IMR-90 (cell line): Measurements from ENCODE around the gene CARD14. TPM values are rescaled to one million over a fixed set of nuclear protein-coding genes. Genes with fewer than 3 reads are reported as not detected.
"Not testable (repeated sequence)": the region's sequence is repeated elsewhere in the genome, so short reads cannot be mapped to it uniquely, and the experiment has no call there.

ENCODE experiments used
- ATAC-seq: fragments of 200-7000 bp; cut with Tn5 transposase; 2 replicates; pipeline ENCODE4 v1.9.1; 2020; ENCODE audit warnings: low read depth, mild to moderate bottlenecking, moderate library complexity
- BruUV-seq: library from RNA; stranded (reverse); fragments of 400-500 nt; replicated peaks from 2 replicates; lab custom pipeline; 2021; lab: Mats Ljungman, UMichigan
- CTCF ChIA-PET: fragments of 300-600 bp; formaldehyde crosslinking; extraction: SDS; loops from one replicate; lab custom pipeline; 2021; ENCODE audit warnings: antibody characterized with exemption; lab: Yijun Ruan, JAX
- POLR2A ChIA-PET: fragments of 300-600 bp; sonication (Branson Sonifier 250); formaldehyde crosslinking; loops from one replicate; lab custom pipeline; 2022; ENCODE audit warnings: antibody characterized with exemption; ENCODE audit not compliant: unreplicated experiment; lab: Charles Lee
- DNase-seq: peaks from one replicate; pipeline ENCODE4 v3.0.0; 2013
- H2AFZ ChIP-seq: replicated peaks from 2 replicates; pipeline ENCODE3; 2013; ENCODE audit warnings: low read length, mild to moderate bottlenecking; ENCODE audit not compliant: poor library complexity
- H2AK5ac ChIP-seq: 2 replicates; pipeline ENCODE4 v1.6.1; 2013; ENCODE audit warnings: low read depth, low read length, inconsistent platforms
- H2AK9ac ChIP-seq: replicated peaks from 2 replicates; pipeline ENCODE3; 2013; ENCODE audit warnings: mild to moderate bottlenecking, low read depth, low read length, moderate library complexity; ENCODE audit not compliant: poor library complexity
- H2BK120ac ChIP-seq: 2 replicates; pipeline ENCODE4 v1.6.1; 2013; ENCODE audit warnings: low read depth, low read length, inconsistent platforms
- H2BK15ac ChIP-seq: 3 replicates; pipeline ENCODE4 v1.6.1; 2013; ENCODE audit warnings: low read depth, low read length, inconsistent platforms
- H2BK20ac ChIP-seq: 2 replicates; pipeline ENCODE4 v1.6.1; 2013; ENCODE audit warnings: low read depth, mild to moderate bottlenecking, inconsistent platforms, low read length, moderate library complexity
- H2BK5ac ChIP-seq: 2 replicates; pipeline ENCODE4 v1.6.1; 2013; ENCODE audit warnings: mild to moderate bottlenecking, low read depth, low read length, inconsistent platforms; ENCODE audit not compliant: poor library complexity, severe bottlenecking
- H3K14ac ChIP-seq: replicated peaks from 2 replicates; pipeline ENCODE4 v1.6.1; 2013; ENCODE audit warnings: low read depth, low read length, inconsistent platforms
- H3K18ac ChIP-seq: 2 replicates; pipeline ENCODE4 v1.6.1; 2013; ENCODE audit warnings: low read depth, low read length, control low read depth
- H3K23ac ChIP-seq: 2 replicates; pipeline ENCODE4 v1.6.1; 2013; ENCODE audit warnings: low read depth, low read length, inconsistent platforms
- H3K27ac ChIP-seq: 2 replicates; pipeline ENCODE4 v1.5.1; 2013; ENCODE audit warnings: mild to moderate bottlenecking, control low read depth, low read length; ENCODE audit not compliant: insufficient read depth
- H3K27me3 ChIP-seq: 2 replicates; pipeline ENCODE4 v1.6.1; 2013; ENCODE audit warnings: low read length; ENCODE audit not compliant: control insufficient read depth, insufficient read depth
- H3K36me3 ChIP-seq: 2 replicates; pipeline ENCODE4 v1.6.1; 2013; ENCODE audit warnings: low read length, mixed read lengths; ENCODE audit not compliant: control insufficient read depth, insufficient read depth
- H3K4ac ChIP-seq: 2 replicates; pipeline ENCODE4 v1.6.1; 2013; ENCODE audit warnings: low read depth, low read length, inconsistent platforms
- H3K4me1 ChIP-seq: 2 replicates; pipeline ENCODE4 v1.6.1; 2013; ENCODE audit warnings: low read length, mixed read lengths; ENCODE audit not compliant: control insufficient read depth, insufficient read depth
- H3K4me2 ChIP-seq: 2 replicates; pipeline ENCODE4 v1.6.1; 2013; ENCODE audit warnings: low read depth, mild to moderate bottlenecking, control low read depth, low read length, moderate library complexity
- H3K4me3 ChIP-seq: 2 replicates; pipeline ENCODE4 v1.5.1; 2013; ENCODE audit warnings: low read depth, mild to moderate bottlenecking, control low read depth, low read length, moderate library complexity; ENCODE audit not compliant: insufficient read depth
- H3K56ac ChIP-seq: 2 replicates; pipeline ENCODE4 v1.6.1; 2013; ENCODE audit warnings: low read length, inconsistent platforms; ENCODE audit not compliant: insufficient read depth; ENCODE audit errors: extremely low read depth
- H3K79me1 ChIP-seq, 2 experiments: 2 replicates each; pipeline ENCODE4 v1.6.1; 2013; ENCODE audit warnings: low read length in 2 of 2, inconsistent platforms in 1 of 2, low read depth in 1 of 2
- H3K9ac ChIP-seq: 2 replicates; pipeline ENCODE4 v1.6.1; 2013; ENCODE audit warnings: low read depth, low read length, control low read depth
- H3K9me1 ChIP-seq: 2 replicates; pipeline ENCODE4 v1.6.1; 2013; ENCODE audit warnings: low read length, inconsistent platforms; ENCODE audit not compliant: insufficient read depth
- H3K9me3 ChIP-seq: 2 replicates; pipeline ENCODE4 v1.6.1; 2013; ENCODE audit warnings: low read length; ENCODE audit not compliant: control insufficient read depth, insufficient read depth
- H4K20me1 ChIP-seq: 2 replicates; pipeline ENCODE4 v1.6.1; 2013; ENCODE audit warnings: low read length, inconsistent platforms; ENCODE audit not compliant: insufficient read depth
- H4K5ac ChIP-seq: 2 replicates; pipeline ENCODE4 v1.6.1; 2013; ENCODE audit warnings: mild to moderate bottlenecking, low read depth, low read length, control low read depth
- H4K8ac ChIP-seq, 2 experiments: 2 replicates each; pipeline ENCODE4 v1.6.1; 2013; ENCODE audit warnings: low read depth in 2 of 2, low read length in 2 of 2, control low read depth in 1 of 2, inconsistent platforms in 1 of 2
- H4K91ac ChIP-seq: 2 replicates; pipeline ENCODE4 v1.6.1; 2013; ENCODE audit warnings: low read depth, low read length, inconsistent platforms; ENCODE audit not compliant: insufficient read depth
- MAFK ChIP-seq: IDR thresholded peaks from 2 replicates; pipeline ENCODE4 v1.6.1; 2012; ENCODE audit warnings: low read depth, low read length, improper control_type of control experiment
- MXI1 ChIP-seq: IDR thresholded peaks from 2 replicates; pipeline ENCODE4 v1.6.1; 2012; ENCODE audit warnings: low read depth, mild to moderate bottlenecking, low read length, moderate library complexity, borderline replicate concordance
- NFE2L2 ChIP-seq: fragments of 150-350 bp; IDR thresholded peaks from 2 replicates; pipeline ENCODE4 v1.6.1; 2016; ENCODE audit warnings: low read depth, mild to moderate bottlenecking, low read length
- RAD21 ChIP-seq: IDR thresholded peaks from 2 replicates; pipeline ENCODE4 v1.6.1; 2012; ENCODE audit warnings: low read length, improper control_type of control experiment
- WGBS, 2 experiments: methylation state at CpG; one replicate each; pipeline versions ENCODE4 v1.1.5 to v1.1.7; 2013; ENCODE audit warnings: missing lambda C conversion rate in 2 of 2; ENCODE audit not compliant: insufficient read length in 1 of 2; ENCODE audit errors: extremely low coverage in 2 of 2; 5-methylcytosine and 5-hydroxymethylcytosine counted together
- dilution Hi-C: fragments of 300-500 bp; cut with HindIII; formaldehyde crosslinking; loops from one replicate; pipeline ENCODE4 v1.14.3; 2018; ENCODE audit warnings: low sequenced_read_pairs; ENCODE audit not compliant: unreplicated experiment
- in situ Hi-C: fragments of 300-500 bp; cut with MboI; formaldehyde crosslinking; loops from 3 replicates; pipeline ENCODE4 v1.14.3; 2019; ENCODE audit warnings: low sequenced_read_pairs, inconsistent platforms, mixed read lengths
- intact Hi-C: fragments of 100-400 bp; cut with micrococcal nuclease; formaldehyde crosslinking; loops from 2 replicates; pipeline ENCODE4 v1.10.0; 2022
- polyA plus RNA-seq, 3 experiments: library from polyadenylated mRNA; depleted of rRNA; stranded (reverse); fragments of >200 nt; gene quantifications; 2 replicates each; pipeline ENCODE4 v1.2.3, GENCODE V29; 2012; ENCODE audit warnings: low replicate concordance in 1 of 3
- total RNA-seq: library from RNA; depleted of rRNA; stranded (reverse); fragments of >200 nt; gene quantifications from 2 replicates; pipeline ENCODE4 v1.2.3, GENCODE V29; 2012
- TF ChIP-seq, protein P1 (sequence below): fragments of 150-350 bp; IDR thresholded peaks from 2 replicates; pipeline ENCODE4 v1.6.1; 2017; ENCODE audit warnings: mild to moderate bottlenecking, antibody characterized with exemption, low read length, low read depth

CARD14 gene
- total and polyA plus RNA-seq, 2 of the 4 experiments (the other 2 are of a cell fraction) = not detected

GRCh38 chr17:80198144-80198661, 28.4 kb downstream of the CARD14 start:
- WGBS, 2 experiments = 80% methylated on average over 7 of the region's 27 CpGs; no CpG with 5 or more reads in 1 of the 2 experiments
- H3K4me1 ChIP-seq = no peaks in the 10 kb centered on the region
- H4K8ac ChIP-seq = no peak overlapping the region
- in situ Hi-C loops (no loop called here), intact Hi-C loops (no loop called here), dilution Hi-C loops (no loop called here)
- ChIA-PET CTCF (interaction anchor here (1.4 kb wide), 1 partner anchor 97 kb away, joined by 4 read pairs; the partner anchor contains the start of gene GAA), POLR2A (no interaction called here)
- H3K9me3 ChIP-seq = no peaks in the 10 kb centered on the region
- peak; percentile 62 for ATAC-seq
- H3K14ac ChIP-seq = no peak overlapping the region
- no peak overlapping the region for H3K56ac ChIP-seq
- no peak overlapping the region for H2BK20ac ChIP-seq
- no peak overlapping the region for H3K27ac ChIP-seq
- no peak overlapping the region for H2BK5ac ChIP-seq
- H3K4ac ChIP-seq = no peak overlapping the region
- no peak overlapping the region for H3K23ac ChIP-seq
- no peak overlapping the region for H2BK120ac ChIP-seq
- peaks cover 8% of the 10 kb centered on the region for H3K27me3 ChIP-seq
- H3K9ac ChIP-seq = no peak overlapping the region
- no peak overlapping the region for H2AFZ ChIP-seq
- no TSS peak for BruUV-seq
- no peaks in the 10 kb centered on the region for H3K36me3 ChIP-seq
- no peaks in the 10 kb centered on the region for H3K9me1 ChIP-seq
- H3K79me1 ChIP-seq = no peaks in the 10 kb centered on the region
- no peak for DNase-seq
- H4K5ac ChIP-seq = no peak overlapping the region
- no peak overlapping the region for H3K18ac ChIP-seq
- H4K91ac ChIP-seq = no peak overlapping the region
- H4K20me1 ChIP-seq = no peaks in the 10 kb centered on the region
- TF ChIP-seq MAFK (no peak), RAD21 (no peak), NFE2L2 (no peak), MXI1 (no peak)
- TF ChIP-seq, protein P1, sequence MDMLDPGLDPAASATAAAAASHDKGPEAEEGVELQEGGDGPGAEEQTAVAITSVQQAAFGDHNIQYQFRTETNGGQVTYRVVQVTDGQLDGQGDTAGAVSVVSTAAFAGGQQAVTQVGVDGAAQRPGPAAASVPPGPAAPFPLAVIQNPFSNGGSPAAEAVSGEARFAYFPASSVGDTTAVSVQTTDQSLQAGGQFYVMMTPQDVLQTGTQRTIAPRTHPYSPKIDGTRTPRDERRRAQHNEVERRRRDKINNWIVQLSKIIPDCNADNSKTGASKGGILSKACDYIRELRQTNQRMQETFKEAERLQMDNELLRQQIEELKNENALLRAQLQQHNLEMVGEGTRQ = no peak
- H3K4me2 ChIP-seq = no peak overlapping the region
- no peak overlapping the region for H2BK15ac ChIP-seq
- no peak overlapping the region for H2AK5ac ChIP-seq
- H2AK9ac ChIP-seq = no peak overlapping the region
- no peak overlapping the region for H3K4me3 ChIP-seq

- H2BK5ac ChIP-seq, H2BK120ac ChIP-seq, H3K4ac ChIP-seq, intact Hi-C loops, DNase-seq, H3K36me3 ChIP-seq, H3K9ac ChIP-seq, dilution Hi-C loops, H3K27ac ChIP-seq, BruUV-seq, ATAC-seq, H3K23ac ChIP-seq, H3K4me1 ChIP-seq, H4K20me1 ChIP-seq, H3K4me3 ChIP-seq, H3K18ac ChIP-seq, H3K27me3 ChIP-seq, H3K9me3 ChIP-seq, H2BK20ac ChIP-seq, H4K91ac ChIP-seq, H3K14ac ChIP-seq, H3K56ac ChIP-seq, H4K8ac ChIP-seq, POLR2A ChIA-PET, H2AFZ ChIP-seq, H2BK15ac ChIP-seq, H4K5ac ChIP-seq, H3K4me2 ChIP-seq, H3K79me1 ChIP-seq, H2AK5ac ChIP-seq, H2AK9ac ChIP-seq, in situ Hi-C loops, H3K9me1 ChIP-seq: not testable (repeated sequence)
- no CpG with 5 or more reads among the region's 6 CpGs for WGBS, 2 experiments
- CTCF ChIA-PET = interaction anchor here (0.7 to 1.4 kb wide), 2 partner anchors 98 to 320 kb away, joined by 4 to 6 read pairs; partner anchors contain the start of gene GAA
Observed at GRCh38 chr17:80199295-80199694, 29.5 kb downstream of the CARD14 start.
